WI38 (cell line): Measurements from ENCODE around the gene C12orf57.

Experiments
- H3K4me3 ChIP-seq: 2 replicates; pipeline ENCODE4 v1.5.1; 2011; ENCODE audit warnings: low read depth, mild to moderate bottlenecking, control low read depth, low read length
- CTCF ChIP-seq: IDR thresholded peaks from 2 replicates; pipeline ENCODE4 v1.5.1; 2012; ENCODE audit warnings: low read depth, mild to moderate bottlenecking, control low read depth, low read length

C12orf57 gene

DNA sequence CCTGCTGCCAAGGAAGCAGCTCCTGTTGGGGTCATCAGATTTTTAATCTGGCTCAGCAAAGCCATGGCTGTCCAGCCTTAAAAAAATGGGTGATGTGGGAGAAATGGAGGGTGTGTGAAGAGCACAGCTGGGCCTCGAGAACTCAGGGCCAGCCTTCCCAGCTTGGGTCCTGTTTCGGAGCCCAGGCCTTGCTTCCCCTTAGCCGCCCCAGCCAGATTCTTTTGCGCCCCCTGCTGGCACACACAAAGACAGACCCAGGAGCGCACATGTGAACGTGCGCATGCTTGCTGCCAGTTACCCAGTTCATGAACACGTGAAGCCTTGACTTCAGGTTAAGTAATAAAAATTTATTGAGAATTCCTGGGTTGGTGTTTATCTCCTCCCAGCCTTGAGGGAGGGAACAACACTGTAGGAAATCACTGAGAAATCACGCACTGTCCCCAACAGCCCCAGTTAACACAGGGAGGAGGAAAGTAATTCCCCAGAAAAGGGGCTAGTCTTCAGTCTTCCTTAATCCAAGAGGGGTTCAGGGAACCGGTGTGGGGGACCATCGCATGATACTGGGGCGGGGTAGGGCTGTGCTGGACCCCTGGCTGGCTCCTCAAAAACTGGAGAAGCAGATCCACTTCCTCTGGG, 21.3 kb downstream of the C12orf57 start:
- no peak overlapping the region for H3K4me3 ChIP-seq
- TF ChIP-seq CTCF = peak; percentile 79

DNA sequence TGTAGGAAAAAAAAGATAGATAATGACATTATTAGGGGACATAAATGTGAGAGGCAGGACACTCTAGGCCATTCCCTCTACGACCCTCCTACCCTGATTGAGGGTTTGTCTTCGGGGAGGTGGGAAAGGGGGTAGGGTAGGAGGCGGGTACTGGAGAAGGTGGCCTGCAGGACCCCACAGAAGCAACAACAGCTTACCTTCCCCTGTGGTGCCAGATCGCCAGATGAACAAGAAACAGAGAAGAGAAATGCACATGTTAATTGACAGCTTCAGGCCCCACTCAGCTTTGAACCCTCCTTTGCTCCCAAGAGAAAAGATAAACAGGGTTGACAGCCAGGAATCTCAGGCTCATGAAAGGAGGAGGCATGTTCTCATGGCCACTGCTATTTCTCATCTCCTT, 21.9 kb downstream of the C12orf57 start:
- H3K4me3 ChIP-seq = no peak overlapping the region
- no peak for TF ChIP-seq CTCF

- TF ChIP-seq CTCF = no peak
- no peak overlapping the region for H3K4me3 ChIP-seq
Measured at GRCh38 chr12:6966351-6966750, 22.5 kb downstream of the C12orf57 start.

DNA sequence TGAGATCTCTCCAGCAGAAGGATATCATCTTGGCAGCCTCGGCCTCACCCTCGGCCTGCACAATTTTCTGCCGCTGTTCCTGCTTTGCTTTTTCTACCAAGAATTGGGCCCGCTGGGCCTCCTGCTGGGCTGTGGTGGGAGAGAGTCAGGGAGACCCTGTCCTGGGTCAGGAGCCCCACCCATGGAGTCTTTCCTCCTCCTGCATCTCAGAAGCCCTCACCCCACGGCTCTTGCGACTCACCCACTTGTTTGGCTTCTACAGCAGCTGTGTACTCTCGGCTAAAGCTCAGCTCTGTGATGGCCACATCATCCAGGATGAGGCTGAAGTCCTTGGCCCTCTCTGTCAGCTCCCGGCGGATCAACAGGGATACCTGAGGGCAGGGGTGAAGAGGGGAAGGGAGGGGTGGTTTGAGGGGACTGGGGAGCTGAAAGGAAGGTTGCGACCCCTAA, 23.9 kb downstream of the C12orf57 start:
- H3K4me3 ChIP-seq = no peak overlapping the region
- no peak for TF ChIP-seq CTCF

GRCh38 chr12:6968426-6968825, 24.6 kb downstream of the C12orf57 start:
- H3K4me3 ChIP-seq = no peak overlapping the region
- no peak for TF ChIP-seq CTCF

DNA sequence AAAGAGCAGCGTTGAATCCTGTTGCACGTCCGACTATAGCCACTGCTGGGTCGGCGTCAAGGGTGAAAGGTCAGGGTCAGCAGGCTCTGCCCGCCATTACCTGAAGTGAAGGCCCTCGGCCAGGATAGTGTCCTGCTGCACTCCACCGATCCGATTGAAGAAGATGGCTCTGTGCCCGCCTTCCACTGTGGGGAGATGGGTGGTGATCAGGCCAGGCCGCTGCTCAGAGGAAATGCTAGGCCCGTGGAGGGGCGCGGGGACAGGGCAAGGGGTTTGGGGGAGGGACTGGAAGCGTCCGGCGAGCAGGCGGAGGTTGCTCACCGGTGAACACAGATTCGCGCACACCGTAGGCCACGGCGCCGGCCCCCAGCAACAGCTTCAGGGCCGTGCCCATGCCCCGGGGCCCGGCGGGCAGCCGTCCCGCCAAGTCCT, 26.3 kb downstream of the C12orf57 start:
- H3K4me3 ChIP-seq = peak overlapping the region; percentile 95
- TF ChIP-seq CTCF = no peak

- no peak overlapping the region for H3K4me3 ChIP-seq
- TF ChIP-seq CTCF = no peak
Measured at GRCh38 chr12:6974180-6974579, 30.4 kb downstream of the C12orf57 start.
